CD14-positive monocyte (primary cell): Measurements from ENCODE around the gene ZBTB14. TPM values are rescaled to one million over a fixed set of nuclear protein-coding genes. Genes with fewer than 3 reads are reported as not detected.

Experiments
- DNase-seq, 3 donors: peaks; one replicate each; pipeline ENCODE4 v3.0.0-alpha.2; 2011 to 2022
- H2AFZ ChIP-seq: 2 replicates; pipeline ENCODE4 v1.6.0; 2012; ENCODE audit warnings: mild to moderate bottlenecking, low read depth, low read length, inconsistent platforms; ENCODE audit not compliant: insufficient read depth, poor library complexity, severe bottlenecking
- H3K27ac ChIP-seq, 2 donors: 1 replicate in 1 of 2; 2 replicates in 1 of 2; pipeline ENCODE4 v1.5.1; 2012 to 2013; ENCODE audit warnings: low read length in 2 of 2, control low read depth in 1 of 2, inconsistent platforms in 1 of 2, low read depth in 1 of 2, mild to moderate bottlenecking in 1 of 2
- H3K27me3 ChIP-seq, 2 donors: one replicate each; pipeline versions ENCODE4 v1.6.0 to v1.6.1; 2011 to 2013; ENCODE audit warnings: low read length in 2 of 2; ENCODE audit not compliant: control insufficient read depth in 2 of 2, insufficient read depth in 2 of 2
- H3K36me3 ChIP-seq, 2 donors: replicated peaks in 1 of 2; 1 replicate in 1 of 2; 2 replicates in 1 of 2; pipeline versions ENCODE4 v1.5.1 to v1.6.1; 2012 to 2013; ENCODE audit warnings: low read length in 2 of 2, control low read depth in 1 of 2, inconsistent platforms in 1 of 2, mild to moderate bottlenecking in 1 of 2; ENCODE audit not compliant: insufficient read depth in 2 of 2, control insufficient read depth in 1 of 2
- H3K4me1 ChIP-seq, 2 donors: 1 replicate in 1 of 2; 2 replicates in 1 of 2; pipeline versions ENCODE4 v1.5.1 to v1.6.1; 2012 to 2013; ENCODE audit warnings: low read length in 2 of 2, control low read depth in 1 of 2, inconsistent platforms in 1 of 2, mild to moderate bottlenecking in 1 of 2, moderate library complexity in 1 of 2; ENCODE audit not compliant: insufficient read depth in 2 of 2, control insufficient read depth in 1 of 2
- H3K4me2 ChIP-seq: replicated peaks from 2 replicates; pipeline ENCODE3; 2012; ENCODE audit warnings: low read length, moderate library complexity, mild to moderate bottlenecking; ENCODE audit not compliant: poor library complexity, severe bottlenecking; ENCODE audit errors: extremely low read depth
- H3K4me3 ChIP-seq, 3 experiments: fragments of 200-600 bp in 1 of 3; sonication (generic) in 1 of 3; replicated peaks in 1 of 3; 1 replicate in 2 of 3; 2 replicates in 1 of 3; pipeline ENCODE4 v1.5.1; 2011 to 2013; ENCODE audit warnings: low read length in 3 of 3, mild to moderate bottlenecking in 3 of 3, control low read depth in 2 of 3, low read depth in 2 of 3, inconsistent platforms in 1 of 3, moderate library complexity in 1 of 3
- H3K79me2 ChIP-seq: 2 replicates; pipeline ENCODE4 v1.6.0; 2012; ENCODE audit warnings: mild to moderate bottlenecking, control low read depth, inconsistent platforms, low read length, moderate library complexity; ENCODE audit not compliant: insufficient read depth
- H3K9ac ChIP-seq: 2 replicates; pipeline ENCODE4 v1.6.0; 2017; ENCODE audit warnings: low read length, mild to moderate bottlenecking; ENCODE audit not compliant: insufficient read depth, poor library complexity, severe bottlenecking
- H3K9me3 ChIP-seq, 2 donors: replicated peaks in 1 of 2; 1 replicate in 1 of 2; 2 replicates in 1 of 2; pipeline versions ENCODE4 v1.5.1 to v1.6.1; 2012 to 2013; ENCODE audit warnings: low read length in 2 of 2, control low read depth in 1 of 2; ENCODE audit not compliant: control insufficient read depth in 1 of 2, insufficient read depth in 1 of 2
- H4K20me1 ChIP-seq: 2 replicates; pipeline ENCODE4 v1.6.0; 2012; ENCODE audit warnings: mild to moderate bottlenecking, low read length, control low read depth, moderate library complexity; ENCODE audit not compliant: insufficient read depth
- H3K27ac Mint-ChIP-seq, 7 donors: one replicate each; pipeline ENCODE4 v1.8.0; 2020; ENCODE audit warnings: mild to moderate bottlenecking in 7 of 7, mixed read lengths in 7 of 7, moderate library complexity in 6 of 7, inconsistent platforms in 2 of 7
- H3K27me3 Mint-ChIP-seq, 3 donors: one replicate each; pipeline ENCODE4 v1.8.0; 2021 to 2022; ENCODE audit warnings: low read depth in 3 of 3, mild to moderate bottlenecking in 3 of 3, mixed read lengths in 3 of 3, moderate library complexity in 3 of 3, inconsistent platforms in 1 of 3
- H3K36me3 Mint-ChIP-seq, 2 donors: one replicate each; pipeline ENCODE4 v1.8.0; 2020; ENCODE audit warnings: mixed read lengths in 2 of 2, inconsistent platforms in 1 of 2, mild to moderate bottlenecking in 1 of 2
- H3K4me1 Mint-ChIP-seq: one replicate; pipeline ENCODE4 v1.8.0; 2020; ENCODE audit warnings: mild to moderate bottlenecking, mixed read lengths
- H3K4me3 Mint-ChIP-seq, 2 donors: one replicate each; pipeline ENCODE4 v1.8.0; 2020; ENCODE audit warnings: mild to moderate bottlenecking in 2 of 2, mixed read lengths in 2 of 2, moderate library complexity in 1 of 2
- H3K9me3 Mint-ChIP-seq, 7 donors: one replicate each; pipeline ENCODE4 v1.8.0; 2020 to 2022; ENCODE audit warnings: mixed read lengths in 7 of 7, mild to moderate bottlenecking in 6 of 7, moderate library complexity in 6 of 7, inconsistent platforms in 2 of 7
- CTCF ChIP-seq: fragments of 200-600 bp; IDR thresholded peaks from one replicate; pipeline ENCODE4 v1.8.0; 2022; ENCODE audit warnings: antibody characterized with exemption, mild to moderate bottlenecking
- WGBS: methylation state at CpG from one replicate; pipeline ENCODE4 v1.1.5; 2013; ENCODE audit warnings: missing lambda C conversion rate; ENCODE audit not compliant: insufficient coverage; 5-methylcytosine and 5-hydroxymethylcytosine counted together
- intact Hi-C, 2 donors: fragments of 100-400 bp; cut with micrococcal nuclease; formaldehyde crosslinking; loops; one replicate each; pipeline versions ENCODE4 v1.15.0 to v1.15.1; 2023
- polyA plus RNA-seq, 3 donors: library from polyadenylated mRNA; depleted of rRNA in 1 of 3; unstranded in 2 of 3; stranded (reverse) in 1 of 3; fragments of 300-500 nt in 2 of 3; fragments of >200 nt in 1 of 3; fragmentation: Illumina TruSeq in 2 of 3; gene quantifications; 1 replicate in 2 of 3; 2 replicates in 1 of 3; pipeline ENCODE4 v1.2.3, GENCODE V29; 2012 to 2021

The ZBTB14 gene
- polyA plus RNA-seq, 3 donors, result 6.8 to 10.0 (median 7.5) TPM

GRCh38 chr18:5294113-5294456 lies 1.4 kb downstream of the ZBTB14 start:
- H3K27ac Mint-ChIP-seq, result peak overlapping the region; percentile 90 to 95 (median 94)
- peaks cover 0 to 2% (median 0%) of the 10 kb centered on the region in 3 donors for H3K27me3 Mint-ChIP-seq
- intact Hi-C loops, result loop anchor here (5.0 to 10.0 kb wide), 2 partner anchors 57 to 1121 kb away; partner anchors contain the start of gene L3MBTL4 (in 1 of the 2)
- 0% methylated on average over 1 of the region's 5 CpGs for WGBS
- Histone ChIP-seq H4K20me1 (no peaks in the 10 kb centered on the region), H3K27ac (peak overlapping the region; percentile 92 to 96), H3K4me1 (peaks cover 20 to 26% of the 10 kb centered on the region in 2 donors), H3K9ac (peak overlapping the region; percentile 90), H3K4me2 (peak overlapping the region; percentile 92), H3K4me3 (peak overlapping the region; percentile 50 to 92 (median 91)), H3K79me2 (peaks cover 20% of the 10 kb centered on the region), H3K27me3 (no peaks in the 10 kb centered on the region), H3K36me3 (peaks cover 24 to 31% of the 10 kb centered on the region in 2 donors), H3K9me3 (no peaks in the 10 kb centered on the region), H2AFZ (peak overlapping the region; percentile 83)
- peak in 2 of 3 donors; percentile 6 to 18 for DNase-seq
- peaks cover 25 to 27% of the 10 kb centered on the region in 2 donors for H3K36me3 Mint-ChIP-seq
- peaks cover 19% of the 10 kb centered on the region for H3K4me1 Mint-ChIP-seq
- H3K4me3 Mint-ChIP-seq, result peak overlapping the region; percentile 89 to 90
- no peaks in the 10 kb centered on the region for H3K9me3 Mint-ChIP-seq
- no peak for TF ChIP-seq CTCF

- intact Hi-C loops, result no loop called here
- H3K4me2 ChIP-seq, result no peak overlapping the region
- H3K9ac ChIP-seq, result no peak overlapping the region
- peaks cover 29 to 41% of the 10 kb centered on the region in 2 donors for H3K36me3 Mint-ChIP-seq
- no peaks in the 10 kb centered on the region for H3K9me3 ChIP-seq
- no peaks in the 10 kb centered on the region for H3K4me1 Mint-ChIP-seq
- no peaks in the 10 kb centered on the region for H3K27me3 Mint-ChIP-seq
- H3K4me1 ChIP-seq, result peaks cover 0 to 3% of the 10 kb centered on the region in 2 donors
- H3K9me3 Mint-ChIP-seq, result no peaks in the 10 kb centered on the region
- peak overlapping the region in 1 of 7 donors; percentile 52 for H3K27ac Mint-ChIP-seq
- H3K27me3 ChIP-seq, result no peaks in the 10 kb centered on the region
- DNase-seq, result no peak
- no CpG with 5 or more reads among the region's 2 CpGs for WGBS
- no peak overlapping the region for H2AFZ ChIP-seq
- no peak overlapping the region for H3K4me3 Mint-ChIP-seq
- H3K27ac ChIP-seq, result no peak overlapping the region
- H4K20me1 ChIP-seq, result no peaks in the 10 kb centered on the region
- H3K79me2 ChIP-seq, result peaks cover 12% of the 10 kb centered on the region
- peaks cover 24 to 31% of the 10 kb centered on the region in 2 donors for H3K36me3 ChIP-seq
- TF ChIP-seq CTCF, result no peak
- H3K4me3 ChIP-seq, result no peak overlapping the region
Measured at GRCh38 chr18:5288517-5288935, 7.0 kb downstream of the ZBTB14 start.
